Inflammatory macrophage treated with lipopolysaccharide for 1 hour (primary cell): Measurements from ENCODE around the gene CEP43.

Experiments
- DNase-seq, 2 donors: peaks; one replicate each; pipeline ENCODE4 v3.0.0-alpha.2; 2020 to 2022

CEP43 gene, protein sequence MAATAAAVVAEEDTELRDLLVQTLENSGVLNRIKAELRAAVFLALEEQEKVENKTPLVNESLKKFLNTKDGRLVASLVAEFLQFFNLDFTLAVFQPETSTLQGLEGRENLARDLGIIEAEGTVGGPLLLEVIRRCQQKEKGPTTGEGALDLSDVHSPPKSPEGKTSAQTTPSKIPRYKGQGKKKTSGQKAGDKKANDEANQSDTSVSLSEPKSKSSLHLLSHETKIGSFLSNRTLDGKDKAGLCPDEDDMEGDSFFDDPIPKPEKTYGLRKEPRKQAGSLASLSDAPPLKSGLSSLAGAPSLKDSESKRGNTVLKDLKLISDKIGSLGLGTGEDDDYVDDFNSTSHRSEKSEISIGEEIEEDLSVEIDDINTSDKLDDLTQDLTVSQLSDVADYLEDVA

DNA sequence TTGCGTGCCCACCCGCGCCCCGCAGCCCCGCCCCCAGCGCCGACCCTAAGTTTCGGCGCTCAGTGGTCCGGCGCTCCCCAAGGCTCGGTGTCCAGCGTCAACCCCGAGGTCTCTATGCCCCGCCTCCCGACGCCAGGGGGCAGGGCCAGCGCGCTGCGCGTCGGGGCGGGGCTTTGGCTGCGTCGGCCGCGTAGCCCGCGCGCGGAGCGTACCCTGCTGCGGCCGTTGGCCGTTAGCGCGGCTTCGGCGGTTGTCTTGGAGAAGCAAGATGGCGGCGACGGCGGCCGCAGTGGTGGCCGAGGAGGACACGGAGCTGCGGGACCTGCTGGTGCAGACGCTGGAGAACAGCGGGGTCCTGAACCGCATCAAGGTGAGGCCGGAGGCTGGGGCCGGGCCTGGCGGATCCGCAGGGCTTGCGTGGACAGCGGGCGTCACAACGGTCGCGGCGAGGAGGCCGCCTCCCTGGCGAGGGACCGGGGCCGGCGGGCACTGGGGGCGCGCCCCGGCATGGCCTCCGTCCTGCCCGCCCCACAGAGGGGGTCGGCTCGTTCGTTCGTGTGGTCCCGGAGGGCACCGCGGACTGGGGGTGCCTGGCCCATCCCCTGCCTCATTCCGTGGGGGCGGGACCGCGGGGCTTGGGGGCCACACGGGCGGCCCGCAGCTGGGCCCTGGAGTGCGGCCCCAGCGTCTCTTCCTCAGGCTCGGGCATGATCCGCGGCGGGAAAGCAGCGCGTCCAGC lies at the start of gene CEP43:
Gene CEP43 (plus strand): TSS at position 253 of the 739 bp plus-strand sequence. CDS start 16 bp downstream, at position 269.
- DNase-seq: peak; percentile 92 to 96

DNA sequence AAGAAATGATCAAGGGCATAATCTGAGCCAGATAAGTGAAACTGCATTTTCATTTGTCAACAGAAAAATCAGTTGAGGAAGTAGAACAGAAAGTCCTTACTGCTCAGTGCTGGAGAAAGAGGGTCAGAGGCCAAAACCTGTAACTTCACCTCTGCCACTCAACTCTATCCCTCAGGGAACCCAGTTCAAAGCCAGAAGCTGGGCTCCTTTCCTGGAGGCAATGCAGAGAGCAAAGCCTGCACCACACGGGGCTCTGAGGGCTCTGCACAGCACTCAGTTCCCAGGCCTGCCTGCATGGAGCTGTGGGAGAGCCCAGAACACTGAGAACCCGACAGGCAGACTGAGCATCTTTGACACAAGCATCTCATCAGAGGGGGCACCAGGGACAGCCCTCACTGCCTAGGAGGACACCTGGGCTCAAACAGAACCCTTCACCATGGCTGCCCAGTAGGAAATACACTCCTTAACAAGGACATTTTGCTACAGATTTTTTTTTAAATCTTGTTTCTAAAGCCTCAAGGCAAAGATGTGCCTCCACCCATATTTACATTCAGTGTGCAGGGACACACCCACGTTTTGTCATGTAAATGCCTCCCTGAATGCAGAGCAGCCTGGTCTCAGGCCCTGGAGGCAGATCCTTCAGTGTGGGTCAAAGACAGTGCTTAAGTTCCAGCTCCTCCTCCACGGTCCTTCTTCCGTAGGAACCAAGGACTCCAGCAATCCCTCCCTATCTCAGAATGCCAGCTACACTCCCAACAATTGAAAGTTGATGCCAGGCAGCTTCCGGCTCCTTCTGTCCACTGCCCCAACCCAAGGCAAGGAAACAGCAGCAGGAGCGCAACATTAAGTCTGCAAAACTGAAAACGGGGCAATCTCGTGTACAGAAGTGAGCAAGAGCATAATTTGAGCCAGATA lies 49.4 kb upstream of the CEP43 start:
- no peak for DNase-seq

DNA sequence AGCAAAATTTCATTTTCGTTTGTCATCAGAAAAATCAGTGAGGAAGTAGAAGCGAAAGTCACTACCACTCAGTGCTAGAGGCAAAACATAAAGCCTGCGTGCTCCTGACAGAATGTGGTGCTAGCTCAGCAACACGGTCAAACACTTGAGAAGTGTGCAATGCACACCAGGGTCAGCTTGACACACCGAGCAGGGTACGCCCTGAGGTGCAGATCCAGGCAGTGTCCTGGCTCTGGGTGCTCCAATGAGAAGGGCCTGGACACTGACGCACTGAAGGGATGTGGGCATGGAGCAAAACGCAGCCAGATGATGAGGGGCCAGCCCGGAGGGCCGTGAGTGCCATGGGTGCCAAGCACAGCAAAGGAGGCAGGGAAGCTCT lies 48.8 kb upstream of the CEP43 start:
- DNase-seq: peak; percentile 46 to 54

DNA sequence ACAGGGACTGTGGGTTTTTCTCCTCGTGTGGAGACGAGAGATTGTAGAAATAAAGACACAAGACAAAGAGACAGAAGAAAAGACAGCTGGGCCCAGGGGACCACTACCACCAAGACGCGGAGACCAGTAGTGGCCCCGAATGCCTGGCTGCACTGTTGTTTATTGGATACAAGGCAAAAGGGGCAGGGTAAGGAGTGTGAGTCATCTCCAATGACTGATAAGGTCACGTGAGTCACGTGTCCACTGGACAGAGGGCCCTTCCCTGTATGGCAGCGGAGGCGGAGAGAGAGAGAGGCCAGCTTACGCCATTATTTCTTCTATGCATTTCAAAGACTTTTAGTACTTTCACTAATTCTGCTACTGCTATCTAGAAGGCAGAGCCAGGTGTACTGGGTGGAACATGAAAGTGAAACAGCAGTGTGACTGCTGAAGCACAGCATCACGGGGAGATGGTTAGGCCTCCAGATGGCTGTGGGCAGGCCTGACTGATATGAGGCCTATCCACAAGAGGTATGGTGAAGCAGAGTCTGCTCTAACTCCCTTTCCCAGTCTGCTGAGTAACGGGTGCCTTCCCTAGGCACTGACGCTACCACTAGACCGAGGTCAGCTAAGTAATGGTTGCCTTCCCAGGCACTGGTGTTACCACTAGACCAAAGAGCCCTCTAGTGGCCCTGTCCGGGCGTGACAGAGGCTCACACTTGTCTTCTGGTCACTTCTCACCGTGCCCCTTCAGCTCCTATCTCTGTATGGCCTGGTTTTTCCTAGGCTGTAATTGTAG lies 48.1 kb upstream of the CEP43 start:
- DNase-seq: peak; percentile 55 to 57

DNA sequence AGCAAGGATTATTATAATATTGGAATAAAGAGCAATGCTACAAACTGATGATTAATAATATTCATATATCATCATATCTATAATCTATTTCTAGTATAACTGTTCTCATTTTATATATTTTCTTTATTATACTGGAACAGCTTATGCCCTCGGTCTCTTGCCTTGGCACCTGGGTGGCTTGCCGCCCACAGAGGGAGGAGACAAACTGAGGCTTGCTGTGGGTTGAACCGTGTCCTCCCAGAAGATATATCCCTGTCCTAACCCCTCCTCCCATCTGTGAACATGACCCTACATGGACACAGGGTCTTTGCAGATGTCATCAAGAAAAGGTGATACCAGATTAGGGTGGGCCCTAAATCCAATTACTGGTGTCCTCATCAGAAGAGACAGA lies 47.5 kb upstream of the CEP43 start:
- no peak for DNase-seq

DNA sequence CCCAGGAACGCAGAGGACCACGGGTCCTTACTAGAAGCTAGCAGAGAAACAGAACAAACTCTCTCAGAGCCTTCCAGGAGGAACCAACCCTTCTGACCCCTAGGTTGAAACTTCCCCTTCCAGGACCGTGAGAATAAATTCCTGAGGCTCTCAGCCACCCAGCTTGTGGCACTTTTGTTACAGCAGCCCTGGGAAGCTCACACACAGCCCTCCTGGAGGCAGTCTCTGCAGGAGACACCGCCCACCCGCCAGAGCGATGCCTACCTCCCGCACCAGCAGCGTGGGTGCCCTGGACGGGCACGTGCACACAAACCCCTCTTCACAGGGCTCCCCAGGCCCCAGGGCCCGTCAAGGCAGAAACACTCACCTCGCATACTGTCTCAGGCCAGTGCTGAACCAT lies 47.1 kb upstream of the CEP43 start:
- DNase-seq: peak; percentile 42 to 49

DNA sequence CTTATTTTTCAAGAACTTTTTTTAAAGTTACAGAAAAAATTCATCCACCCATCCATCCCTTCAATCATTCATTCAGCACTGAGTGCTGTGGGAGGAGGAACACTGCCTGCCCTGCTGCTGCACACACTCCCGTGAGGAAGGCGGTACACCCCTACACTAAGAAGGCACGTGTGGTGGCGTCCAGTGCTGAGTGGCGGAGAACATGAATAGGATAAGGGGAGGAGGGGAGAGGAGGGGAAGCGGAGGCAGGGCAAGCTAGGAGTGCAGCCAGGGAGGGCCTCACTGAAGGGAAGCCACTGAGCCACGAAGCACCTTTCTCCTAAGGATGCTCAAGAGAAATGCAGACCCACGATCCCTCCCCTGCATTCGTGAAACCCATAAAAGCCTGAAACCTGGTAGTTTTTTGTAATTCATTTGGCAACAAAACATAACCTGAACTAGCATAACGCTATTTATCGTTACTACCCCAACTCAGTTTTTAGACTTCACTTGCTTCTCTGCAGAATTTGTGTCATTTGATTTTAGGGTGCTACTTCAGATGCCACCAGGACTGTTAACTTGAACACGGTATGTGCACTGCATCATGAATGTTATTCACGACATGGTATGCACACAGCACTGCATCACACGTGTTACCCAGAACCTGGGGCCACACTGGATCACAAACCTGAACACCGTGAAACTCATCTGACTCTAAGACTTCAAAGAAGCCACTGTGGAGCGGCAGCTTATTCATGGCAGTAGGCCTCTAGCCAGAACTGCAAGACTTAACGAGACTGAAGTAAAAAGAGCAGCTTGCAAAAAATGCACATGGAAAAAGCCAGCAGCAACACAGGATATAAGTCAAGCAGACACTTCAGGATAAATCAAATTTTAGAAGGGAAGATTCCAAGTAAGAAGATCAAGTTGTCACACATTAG lies 46.4 kb upstream of the CEP43 start:
- DNase-seq: no peak

DNA sequence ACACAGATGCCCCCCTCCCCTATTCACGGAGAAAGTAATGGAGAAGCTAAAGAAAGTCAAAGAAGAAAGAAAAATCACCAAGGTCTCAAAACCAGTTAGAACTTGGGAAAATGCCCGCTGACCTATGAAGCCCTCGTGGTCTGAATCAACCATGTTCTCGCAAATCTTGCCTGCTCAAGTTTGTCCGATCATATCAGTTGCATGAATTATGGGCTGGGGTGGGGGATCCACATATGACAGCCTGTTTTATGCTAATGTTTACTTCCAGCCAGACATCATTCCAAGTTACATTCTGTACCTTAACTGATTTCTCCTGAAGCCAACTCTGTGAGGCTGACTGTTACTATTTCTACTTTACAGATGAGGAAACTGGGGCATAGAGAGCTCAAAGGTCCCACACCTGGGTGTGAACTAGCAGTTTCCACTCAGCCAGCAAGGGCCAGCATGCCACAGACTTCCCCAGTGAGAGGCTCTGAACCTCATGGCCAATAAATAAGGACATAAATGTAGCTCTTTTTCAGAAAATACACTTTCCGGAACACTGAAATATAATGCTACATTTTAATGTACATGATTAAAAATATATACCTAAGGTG lies 45.0 kb upstream of the CEP43 start:
- no peak for DNase-seq

DNA sequence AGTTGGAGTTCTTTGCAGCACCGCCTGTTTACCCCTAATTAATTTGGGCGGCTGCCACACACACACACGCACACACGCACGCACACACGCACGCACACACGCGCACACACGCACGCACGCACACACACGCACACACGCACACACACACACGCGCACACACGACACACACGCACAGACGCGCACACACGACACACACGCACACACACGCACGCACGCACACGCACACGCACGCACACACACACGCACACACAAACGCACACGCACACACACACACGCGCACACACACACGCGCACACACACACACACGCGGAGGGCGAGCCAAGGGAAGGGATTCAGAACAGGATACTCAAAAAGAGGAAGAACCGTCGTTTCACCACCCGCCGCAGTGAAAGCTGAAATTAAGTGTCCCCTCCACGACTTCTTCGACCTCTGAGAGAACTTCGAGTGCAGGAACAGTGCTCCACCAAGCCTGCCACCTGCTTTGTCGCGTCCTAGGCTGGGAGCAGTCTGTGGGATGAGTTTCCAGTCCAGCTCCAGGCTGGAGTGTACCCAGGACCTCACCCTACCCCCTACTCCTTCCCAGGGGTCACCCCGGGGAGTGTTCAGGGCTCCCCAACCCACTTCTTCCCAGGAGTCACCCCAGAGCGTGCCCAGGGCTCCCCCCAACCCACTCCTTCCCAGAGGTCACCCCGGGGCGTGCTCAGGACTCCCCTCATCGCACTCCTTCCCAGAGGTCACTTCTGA lies 43.9 kb upstream of the CEP43 start:
- peak; percentile 72 to 78 for DNase-seq

DNA sequence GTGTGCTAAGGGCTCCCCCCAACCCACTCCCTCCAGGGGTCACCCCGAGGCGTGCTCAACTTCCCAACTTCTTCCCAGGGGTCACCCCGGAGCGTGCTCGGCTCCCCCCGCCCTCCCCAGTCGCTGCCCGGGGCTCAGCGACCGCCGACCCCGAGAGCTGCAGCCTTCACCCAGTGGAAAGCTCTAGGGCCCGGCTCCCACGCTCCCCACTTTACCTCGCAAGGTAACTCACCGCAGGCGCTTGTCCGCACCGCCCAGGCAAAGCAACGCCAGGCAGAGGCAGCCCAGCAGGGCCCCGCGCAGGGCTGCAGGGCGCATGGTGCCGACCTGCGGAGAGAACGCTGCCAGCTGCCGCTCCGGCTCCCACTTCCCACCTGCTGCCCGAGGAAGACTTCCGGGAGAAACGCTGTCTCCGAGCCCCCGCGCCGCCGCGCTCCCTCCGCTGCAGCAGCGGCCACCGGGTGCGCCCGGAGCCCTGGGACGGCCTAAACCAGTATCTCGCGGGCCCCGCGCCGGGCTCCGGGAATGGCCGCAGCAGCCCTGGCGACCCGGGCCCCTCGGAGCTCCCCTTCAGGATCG lies 43.2 kb upstream of the CEP43 start:
- no peak for DNase-seq

DNA sequence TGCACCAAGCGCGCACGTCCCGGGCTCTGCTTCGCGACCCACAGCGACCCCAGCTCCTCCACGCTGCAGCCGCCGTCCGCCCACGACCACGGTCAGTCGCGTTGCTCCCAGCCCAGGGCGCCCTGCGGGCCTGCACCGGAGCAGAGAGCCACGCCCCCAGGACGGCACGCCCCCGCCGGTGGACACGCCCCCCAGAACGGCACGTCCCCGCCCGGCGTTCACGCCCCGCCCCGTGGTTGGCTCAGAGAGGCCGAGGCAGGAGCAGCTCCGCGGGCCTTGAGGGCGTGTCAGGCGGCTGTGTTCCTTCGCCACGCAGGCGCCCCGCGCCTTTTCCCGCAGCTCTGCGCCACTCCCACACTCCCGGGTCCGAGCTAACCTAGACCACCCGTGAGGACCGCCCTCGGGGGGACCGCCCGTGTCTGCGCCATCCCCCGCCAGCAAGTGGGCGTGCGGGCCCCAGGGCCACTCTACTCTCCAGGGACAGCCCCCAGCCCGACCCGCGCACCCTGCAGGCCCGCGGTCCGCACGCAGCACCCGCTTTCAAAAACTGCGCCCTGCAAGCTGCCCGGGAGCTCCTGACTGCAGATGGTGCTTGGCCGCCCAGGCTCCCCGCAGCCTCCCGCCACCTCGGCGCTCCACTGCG lies 42.6 kb upstream of the CEP43 start, which contains the start of gene RNASET2:
Gene RNASET2 (minus strand): TSS at position 107 of the 643 bp plus-strand sequence. CDS start 368 bp downstream, outside the sequence.
- peak; percentile 91 to 98 for DNase-seq

DNA sequence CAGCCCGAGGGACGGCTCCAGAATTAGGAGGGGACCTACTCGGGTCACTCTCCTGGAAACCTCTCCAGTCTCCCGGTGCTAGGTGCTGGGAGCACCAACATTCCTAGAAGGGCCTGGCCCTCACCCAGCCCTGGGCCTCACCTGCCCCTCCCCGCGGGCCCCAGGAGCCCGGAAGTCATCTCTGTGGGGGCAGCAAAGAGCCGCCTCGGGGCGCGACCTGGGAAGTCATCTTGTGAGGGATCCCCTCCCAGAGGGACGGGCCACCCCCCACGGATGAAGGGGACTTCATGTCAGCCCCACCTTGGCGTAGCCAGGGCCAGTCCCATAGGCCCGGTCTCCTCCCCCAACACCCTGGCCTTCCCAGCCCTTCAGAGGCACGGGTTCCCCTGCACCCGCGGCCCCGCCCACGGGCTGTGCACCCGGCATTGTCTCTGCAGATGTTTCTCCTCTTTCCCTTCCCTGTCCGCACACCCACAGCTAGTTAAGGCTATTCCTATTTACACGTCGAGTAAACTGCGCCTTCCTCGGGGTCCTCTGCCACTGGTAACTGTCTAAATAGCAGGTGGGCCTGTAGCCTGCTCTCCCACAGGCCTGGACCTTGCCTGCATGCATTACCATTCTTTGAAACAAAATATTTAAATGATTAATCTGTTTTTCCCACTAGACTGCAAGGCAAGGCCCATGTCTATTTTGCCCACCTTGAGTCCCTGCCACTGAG lies 42.0 kb upstream of the CEP43 start:
- DNase-seq: peak; percentile 75 to 77

DNA sequence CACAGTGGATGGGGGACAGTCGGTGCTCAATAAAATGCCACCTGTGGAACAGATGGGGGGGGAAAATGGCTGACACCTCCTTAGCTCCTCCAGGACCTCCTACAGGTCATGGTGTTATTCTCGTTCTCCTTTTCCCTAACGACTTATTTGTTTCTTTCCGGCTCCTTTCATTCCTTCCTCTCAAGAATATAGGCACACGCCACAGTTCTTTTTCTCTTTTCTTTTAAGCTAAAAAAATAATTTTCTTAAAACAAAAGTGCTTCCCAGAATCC lies 41.5 kb upstream of the CEP43 start:
- DNase-seq: no peak

DNA sequence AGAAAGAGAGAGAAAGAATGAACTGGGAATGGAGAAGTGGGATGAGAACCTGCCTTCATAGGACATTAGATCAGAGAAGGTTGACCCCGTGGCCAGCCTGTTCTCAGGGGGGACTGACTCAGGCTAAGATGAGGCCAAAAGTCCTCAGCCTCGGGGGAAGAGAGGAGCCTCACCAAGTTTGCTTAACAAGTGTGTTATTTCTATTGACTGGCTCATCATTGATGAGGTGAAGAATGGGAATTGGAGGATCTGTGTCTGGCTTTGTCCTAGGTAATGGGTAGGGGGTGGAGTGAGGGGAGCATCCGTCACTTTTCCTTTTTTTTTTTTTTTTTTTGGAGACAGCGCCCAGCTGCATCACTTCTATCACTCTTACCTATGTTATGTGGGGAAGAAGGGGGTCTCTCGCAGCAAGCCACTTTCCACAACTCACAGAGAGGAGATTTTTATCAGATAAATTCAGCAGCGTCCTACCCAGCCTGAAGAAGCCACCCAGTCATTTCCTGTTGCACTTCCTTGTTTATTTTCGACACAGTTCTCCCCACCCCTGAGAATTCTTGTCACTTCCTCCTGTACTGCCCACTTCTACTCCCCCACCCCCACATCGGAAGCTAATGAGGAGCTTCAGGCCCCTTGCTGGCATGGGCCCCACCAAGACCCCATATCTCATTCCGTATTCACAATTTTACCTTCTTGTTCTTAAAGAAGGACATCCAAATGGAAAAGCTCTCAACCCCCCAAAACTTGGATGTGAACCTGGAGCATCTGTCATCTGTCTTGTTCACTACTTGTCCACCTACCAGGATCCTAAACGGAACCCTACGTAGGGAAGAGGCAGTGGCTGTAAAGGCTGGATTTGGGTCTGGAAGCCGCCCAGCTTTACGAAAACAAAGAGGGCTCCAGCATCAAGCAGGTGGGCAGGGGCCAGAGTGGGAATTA lies 40.0 kb upstream of the CEP43 start:
- peak; percentile 66 to 79 for DNase-seq

DNA sequence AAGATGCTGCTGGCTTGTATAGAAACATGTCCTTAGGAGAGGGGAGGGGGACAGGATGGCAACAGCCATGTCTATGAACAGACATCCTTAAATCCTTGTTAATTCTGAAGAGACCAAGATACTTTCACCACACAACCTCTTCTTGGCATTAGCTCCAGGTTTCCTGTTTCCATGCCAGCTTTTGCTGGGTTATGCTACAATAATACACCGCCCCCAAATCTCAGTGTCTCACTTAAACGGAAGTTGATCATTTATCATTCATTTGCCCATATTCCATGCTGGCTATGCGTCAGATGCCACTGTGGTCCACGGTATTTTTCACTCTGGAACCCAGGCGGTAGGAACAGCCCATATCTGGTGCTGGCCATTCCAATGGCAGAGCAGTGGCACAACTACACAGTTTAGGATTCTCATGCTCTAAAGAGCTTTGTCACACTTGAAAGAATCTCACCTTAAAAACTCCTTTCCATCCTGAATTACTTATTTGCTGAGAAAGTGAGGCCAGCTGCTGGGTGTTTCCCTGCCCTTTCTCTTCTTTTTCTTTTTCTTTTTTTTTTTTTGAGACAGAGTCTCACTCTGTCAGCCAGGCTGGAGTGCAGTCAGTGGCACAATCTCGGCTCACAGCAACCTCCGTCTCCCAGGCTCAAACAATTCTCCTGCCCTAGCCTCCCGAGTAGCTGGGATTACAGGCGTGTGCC lies 39.1 kb upstream of the CEP43 start:
- DNase-seq: peak in 1 of 2 donors; percentile 10

DNA sequence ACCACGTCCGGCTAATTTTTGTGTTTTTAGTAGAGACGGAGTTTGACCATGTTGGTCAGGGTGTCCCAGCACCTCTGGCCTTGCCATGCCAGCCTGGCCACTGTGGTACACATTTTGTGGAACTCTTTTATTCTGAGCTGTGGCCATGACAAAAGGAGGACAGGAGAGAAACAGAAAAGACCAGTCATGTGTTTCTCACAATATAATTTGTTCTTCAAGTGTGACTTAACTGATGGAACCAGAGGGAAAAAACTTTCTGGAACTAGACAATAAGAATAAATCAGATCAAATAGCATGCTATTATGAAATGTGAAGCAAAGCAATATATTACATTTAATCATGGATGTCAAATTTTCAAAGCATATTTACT lies 38.6 kb upstream of the CEP43 start:
- DNase-seq: no peak

DNA sequence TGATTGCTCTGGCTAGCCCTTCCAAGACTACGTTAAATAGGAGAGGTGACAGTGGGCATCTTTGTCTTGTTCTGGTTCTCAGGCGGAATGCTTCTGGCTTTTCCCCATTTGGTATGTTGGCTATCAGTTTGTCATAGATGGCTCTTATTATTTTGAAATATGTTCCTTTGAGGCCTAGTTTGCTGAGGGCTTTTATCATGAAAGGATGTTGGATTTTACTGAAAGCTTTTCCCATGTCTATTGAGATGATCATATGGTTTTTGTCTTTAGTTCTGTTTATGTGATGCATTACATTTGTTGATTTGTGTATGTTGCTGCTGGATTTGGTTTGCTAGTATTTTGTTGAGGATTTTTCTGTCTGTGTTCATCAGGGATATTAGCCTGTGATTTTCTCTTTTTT lies 32.9 kb upstream of the CEP43 start:
- DNase-seq: no peak
